ENCODE measurements around the gene LRRC45.

GRCh38 chr17:81983011-81983638 lies 40.0 kb upstream of the LRRC45 start:
- TF ChIP-seq, protein P1, sequence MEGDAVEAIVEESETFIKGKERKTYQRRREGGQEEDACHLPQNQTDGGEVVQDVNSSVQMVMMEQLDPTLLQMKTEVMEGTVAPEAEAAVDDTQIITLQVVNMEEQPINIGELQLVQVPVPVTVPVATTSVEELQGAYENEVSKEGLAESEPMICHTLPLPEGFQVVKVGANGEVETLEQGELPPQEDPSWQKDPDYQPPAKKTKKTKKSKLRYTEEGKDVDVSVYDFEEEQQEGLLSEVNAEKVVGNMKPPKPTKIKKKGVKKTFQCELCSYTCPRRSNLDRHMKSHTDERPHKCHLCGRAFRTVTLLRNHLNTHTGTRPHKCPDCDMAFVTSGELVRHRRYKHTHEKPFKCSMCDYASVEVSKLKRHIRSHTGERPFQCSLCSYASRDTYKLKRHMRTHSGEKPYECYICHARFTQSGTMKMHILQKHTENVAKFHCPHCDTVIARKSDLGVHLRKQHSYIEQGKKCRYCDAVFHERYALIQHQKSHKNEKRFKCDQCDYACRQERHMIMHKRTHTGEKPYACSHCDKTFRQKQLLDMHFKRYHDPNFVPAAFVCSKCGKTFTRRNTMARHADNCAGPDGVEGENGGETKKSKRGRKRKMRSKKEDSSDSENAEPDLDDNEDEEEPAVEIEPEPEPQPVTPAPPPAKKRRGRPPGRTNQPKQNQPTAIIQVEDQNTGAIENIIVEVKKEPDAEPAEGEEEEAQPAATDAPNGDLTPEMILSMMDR (conservative IDR thresholded peaks at IDR 0.05; ENCODE audit: low read length): no peak
- no peak for TF ChIP-seq EZH2phosphoT487 (IDR thresholded peaks at IDR 0.05; ENCODE audit: borderline replicate concordance, low read depth, low read length)
